Putamen (tissue), 1 donor: ENCODE data around the gene KRTCAP2.

Source experiments
- DNase-seq: peaks from one replicate; pipeline ENCODE4 v3.0.0-alpha.2; 2016; ENCODE audit warnings: low spot score

Gene KRTCAP2

GRCh38 chr1:155183775-155184221, 10.7 kb upstream of the KRTCAP2 start:
- no peak for DNase-seq

DNA sequence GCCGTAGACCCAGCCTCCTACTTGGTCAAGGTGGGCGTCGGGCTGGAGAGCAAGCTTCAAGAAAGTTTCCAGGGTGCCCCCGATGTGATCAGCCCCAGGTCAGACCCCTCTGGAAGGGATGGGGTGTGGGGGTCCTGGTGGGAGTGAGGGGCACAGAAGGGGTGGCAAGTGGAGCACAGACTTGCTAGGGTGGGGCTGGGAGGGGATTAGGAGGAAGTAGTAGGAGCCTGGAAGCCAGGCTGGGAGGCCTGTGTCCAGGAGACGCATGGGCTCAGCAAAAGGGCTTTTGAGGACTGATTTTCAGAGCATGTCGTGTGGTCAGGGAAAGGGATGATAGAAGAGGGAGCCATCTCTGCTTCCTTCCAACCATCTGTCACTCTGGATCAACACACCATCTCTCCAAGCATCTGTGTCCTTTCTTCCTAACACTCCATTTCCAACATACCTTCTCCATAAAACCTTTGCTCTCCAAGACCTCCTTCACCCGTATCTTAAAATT, 9.0 kb upstream of the KRTCAP2 start:
- no peak for DNase-seq

GRCh38 chr1:155181371-155182051, 8.4 kb upstream of the KRTCAP2 start:
- no peak for DNase-seq

DNA sequence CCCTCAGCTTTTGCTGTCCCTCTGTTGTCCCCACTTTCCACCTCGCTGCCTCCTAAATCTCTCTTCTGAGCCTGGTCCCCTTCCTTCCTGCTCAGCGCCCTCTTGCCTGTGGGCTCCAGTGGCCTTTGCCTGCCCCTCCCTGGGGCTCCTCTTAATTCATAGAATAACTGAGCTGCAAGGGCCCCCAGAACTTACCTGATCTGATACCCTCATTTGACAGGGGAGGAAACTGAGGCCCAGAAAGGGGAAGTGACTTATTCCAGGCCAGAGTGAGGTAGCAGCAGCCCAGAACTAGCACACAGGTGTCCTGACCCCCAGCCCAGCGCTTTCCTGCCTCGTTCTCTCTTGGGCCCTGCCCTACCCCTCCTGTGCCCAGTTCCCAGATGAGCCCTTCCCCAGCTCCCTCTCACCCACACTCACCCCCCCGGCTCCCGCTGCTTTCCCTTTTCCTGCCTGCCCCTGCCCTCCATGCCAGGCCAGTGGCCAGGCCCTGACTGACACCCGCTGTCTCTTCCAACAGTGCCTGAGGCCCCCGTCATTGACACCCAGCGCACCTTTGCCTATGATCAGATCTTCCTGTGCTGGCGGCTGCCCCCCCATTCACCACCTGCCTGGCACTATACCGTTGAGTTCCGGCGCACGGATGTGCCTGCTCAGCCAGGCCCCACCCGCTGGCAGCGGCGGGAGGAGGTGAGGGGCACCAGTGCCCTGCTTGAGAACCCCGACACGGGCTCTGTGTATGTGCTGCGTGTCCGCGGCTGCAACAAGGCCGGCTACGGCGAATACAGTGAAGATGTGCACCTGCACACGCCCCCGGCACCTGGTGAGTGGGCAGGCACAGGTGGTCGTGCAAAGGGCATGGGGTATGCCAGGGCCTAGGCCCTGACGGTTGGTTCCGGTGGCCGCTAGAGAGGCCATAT, 6.3 kb upstream of the KRTCAP2 start:
- DNase-seq: no peak

GRCh38 chr1:155178441-155179111, 5.5 kb upstream of the KRTCAP2 start:
- DNase-seq: no peak

GRCh38 chr1:155177918-155178281, 4.8 kb upstream of the KRTCAP2 start:
- DNase-seq: no peak

DNA sequence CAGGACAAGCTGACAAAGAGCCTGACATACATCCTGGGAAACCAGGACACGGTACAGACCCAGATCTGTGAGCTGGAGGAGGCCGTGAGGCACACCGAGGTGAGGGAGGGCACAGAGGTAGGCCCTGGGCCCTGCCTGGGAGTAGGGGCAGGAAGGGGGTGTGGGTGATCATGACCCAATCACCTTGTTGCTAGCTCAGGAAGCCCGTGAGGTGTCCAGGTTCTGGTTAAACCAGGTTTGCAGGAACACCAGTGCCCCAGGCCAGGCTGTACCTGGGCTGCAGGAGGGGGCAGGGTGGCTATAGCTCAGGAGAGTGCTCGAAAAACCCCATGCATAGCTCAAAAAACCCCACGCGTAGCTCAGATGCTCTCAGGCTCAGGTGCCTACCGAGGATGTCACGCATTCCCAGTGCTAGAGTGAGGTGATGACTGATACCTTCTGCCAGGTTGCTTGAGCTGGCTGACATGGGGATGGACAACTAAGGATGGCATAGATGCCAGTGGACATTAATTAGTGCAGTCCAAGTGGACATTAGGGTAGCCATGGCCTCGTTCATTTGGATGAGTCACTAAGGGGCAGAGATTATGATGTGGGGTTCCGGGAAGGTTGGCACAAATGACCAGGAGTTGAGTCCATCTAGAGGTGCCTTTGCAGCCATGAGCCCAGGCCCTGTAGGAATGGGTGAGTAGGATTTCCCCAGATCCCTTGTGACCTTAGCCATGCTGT, 4.3 kb upstream of the KRTCAP2 start:
- DNase-seq: no peak

- peak; percentile 76 for DNase-seq
Observed at GRCh38 chr1:155176544-155177071, 3.5 kb upstream of the KRTCAP2 start.

- DNase-seq: no peak
Observed at GRCh38 chr1:155175927-155176371, 2.8 kb upstream of the KRTCAP2 start.

DNA sequence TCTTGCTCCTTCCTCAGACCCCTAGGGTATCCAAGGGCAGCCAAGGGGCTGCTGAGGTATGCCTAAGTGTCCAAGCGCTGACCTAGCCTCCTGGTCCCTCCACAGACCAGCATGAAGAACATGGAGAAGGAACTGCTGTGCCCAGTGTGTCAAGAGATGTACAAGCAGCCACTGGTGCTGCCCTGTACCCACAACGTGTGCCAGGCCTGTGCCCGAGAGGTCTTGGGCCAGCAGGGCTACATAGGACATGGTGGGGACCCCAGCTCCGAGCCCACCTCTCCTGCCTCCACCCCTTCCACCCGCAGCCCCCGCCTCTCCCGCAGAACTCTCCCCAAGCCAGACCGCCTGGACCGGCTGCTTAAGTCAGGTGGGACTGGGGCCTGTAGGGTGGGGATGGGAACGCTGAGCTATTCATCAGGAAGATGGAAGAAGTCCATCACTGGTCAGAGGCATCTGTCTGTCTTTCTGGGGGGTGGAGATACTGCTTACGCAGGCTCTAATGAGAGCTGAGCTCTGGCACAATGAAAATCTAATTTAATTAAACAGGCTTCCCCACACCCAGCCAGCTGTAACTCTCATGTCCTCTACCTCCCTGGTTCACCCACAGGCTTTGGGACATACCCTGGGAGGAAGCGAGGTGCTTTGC, 2.3 kb upstream of the KRTCAP2 start:
- DNase-seq: no peak

DNA sequence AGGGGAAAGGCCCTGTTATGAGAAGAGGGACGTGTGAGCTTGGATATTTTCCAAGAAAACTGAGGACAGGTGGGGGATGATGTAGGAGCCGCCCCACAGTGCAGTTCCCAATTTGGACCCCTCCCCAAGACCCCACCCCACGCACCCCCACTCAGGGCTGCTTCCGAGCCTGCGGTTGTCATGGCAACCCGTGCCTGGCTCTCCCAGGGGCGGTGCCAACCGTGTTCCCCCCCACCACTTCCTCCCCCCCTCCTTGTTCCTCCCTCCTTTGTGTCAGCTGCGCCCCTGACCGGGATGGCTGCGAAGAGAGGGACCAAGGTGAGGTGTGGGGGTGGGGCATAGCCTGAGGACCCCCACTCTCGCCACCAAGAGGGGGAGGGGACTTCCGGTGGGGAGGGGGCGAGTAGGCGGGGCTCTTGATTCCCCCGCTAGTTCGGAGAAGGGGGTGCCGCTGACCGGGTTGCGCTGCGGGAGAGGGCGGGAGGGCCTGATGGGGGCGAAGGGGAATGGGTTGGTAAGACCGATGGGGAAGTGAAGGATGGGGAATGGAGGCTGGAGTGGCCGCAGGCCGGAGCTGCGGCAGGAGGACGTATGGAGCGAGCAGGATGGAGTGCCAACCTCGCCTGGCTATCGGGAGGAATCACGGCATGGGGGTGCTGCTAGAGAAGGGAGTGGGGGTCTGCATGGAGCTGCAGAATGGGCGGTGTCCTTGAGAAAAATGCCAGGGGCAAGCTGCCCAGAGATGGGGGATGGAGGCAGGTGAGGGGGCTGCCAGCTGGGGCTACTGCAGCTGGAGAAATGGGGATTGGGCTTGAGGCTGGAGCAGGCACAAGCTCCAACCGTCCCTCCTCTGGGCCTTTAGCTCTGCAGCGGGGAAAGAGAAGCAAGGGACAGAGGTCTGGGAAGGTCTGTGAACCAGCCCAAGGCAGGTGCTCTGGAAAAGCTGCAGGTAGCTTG, 1.5 kb upstream of the KRTCAP2 start:
- DNase-seq: peak; percentile 55

DNA sequence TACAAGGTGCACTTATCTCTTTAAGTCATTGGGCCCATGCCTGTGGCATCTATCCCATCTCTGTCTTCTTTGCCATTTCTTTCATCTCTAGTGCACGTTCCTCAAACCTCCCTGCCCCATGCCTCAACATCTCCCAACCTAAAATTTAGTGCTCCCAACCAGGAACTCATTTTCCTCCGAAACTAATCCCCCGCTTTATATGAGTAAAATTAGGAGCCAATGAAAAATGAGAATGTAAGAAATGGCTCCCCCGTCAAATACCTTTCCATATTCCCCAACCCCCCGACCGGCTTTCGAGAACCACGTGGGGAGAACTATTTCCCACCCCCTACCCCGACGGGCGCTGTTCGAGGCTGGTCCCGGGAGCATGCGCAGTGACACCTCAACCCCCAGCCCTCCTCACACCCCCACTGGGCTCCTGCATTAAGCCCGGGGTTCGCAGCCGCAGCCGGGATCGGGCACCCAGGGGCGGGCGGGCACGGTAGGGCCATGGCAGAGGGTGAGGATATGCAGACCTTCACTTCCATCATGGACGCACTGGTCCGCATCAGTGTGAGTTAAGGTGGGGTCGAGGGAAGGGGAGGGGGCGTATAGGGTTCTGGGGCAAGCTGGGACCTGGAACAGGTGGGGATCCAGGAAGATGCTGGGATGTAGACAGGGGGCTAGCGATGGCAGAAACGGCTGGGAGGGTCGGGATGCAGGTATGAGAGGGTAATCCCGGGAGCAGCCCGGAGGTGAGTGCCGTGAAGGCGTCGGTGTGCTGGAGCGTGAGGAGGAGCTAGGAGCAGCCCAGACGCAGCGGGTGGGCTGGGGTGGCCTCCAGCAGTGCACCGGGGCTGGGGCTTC, 597 bp upstream of the KRTCAP2 start, which contains the start of gene TRIM46:
Gene TRIM46 (plus strand): TSS at position 372 of the 846 bp plus-strand sequence. CDS start 118 bp downstream, at position 490.
- DNase-seq: peak; percentile 83

GRCh38 chr1:155171836-155172731, 1.0 kb downstream of the KRTCAP2 start:
- no peak for DNase-seq

DNA sequence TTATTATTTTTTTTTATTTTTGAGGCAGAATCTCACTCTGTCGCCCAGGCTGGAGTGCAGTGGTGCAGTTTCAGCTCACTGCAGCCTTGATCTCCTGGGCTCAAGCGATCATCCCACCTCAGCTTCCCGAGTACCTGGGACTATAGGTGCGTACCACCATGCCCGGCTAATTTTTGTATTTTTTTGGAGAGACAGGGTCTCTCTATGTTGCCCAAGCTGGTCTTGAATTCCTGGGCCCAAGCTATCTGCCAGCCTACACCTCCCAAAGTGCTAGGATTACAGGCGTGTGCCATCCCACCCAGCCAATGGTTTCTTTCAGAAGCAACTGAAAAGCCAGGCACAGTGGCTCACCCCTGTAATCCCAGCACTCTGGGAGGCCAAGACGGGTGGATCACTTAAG, 2.3 kb downstream of the KRTCAP2 start:
- no peak for DNase-seq

DNA sequence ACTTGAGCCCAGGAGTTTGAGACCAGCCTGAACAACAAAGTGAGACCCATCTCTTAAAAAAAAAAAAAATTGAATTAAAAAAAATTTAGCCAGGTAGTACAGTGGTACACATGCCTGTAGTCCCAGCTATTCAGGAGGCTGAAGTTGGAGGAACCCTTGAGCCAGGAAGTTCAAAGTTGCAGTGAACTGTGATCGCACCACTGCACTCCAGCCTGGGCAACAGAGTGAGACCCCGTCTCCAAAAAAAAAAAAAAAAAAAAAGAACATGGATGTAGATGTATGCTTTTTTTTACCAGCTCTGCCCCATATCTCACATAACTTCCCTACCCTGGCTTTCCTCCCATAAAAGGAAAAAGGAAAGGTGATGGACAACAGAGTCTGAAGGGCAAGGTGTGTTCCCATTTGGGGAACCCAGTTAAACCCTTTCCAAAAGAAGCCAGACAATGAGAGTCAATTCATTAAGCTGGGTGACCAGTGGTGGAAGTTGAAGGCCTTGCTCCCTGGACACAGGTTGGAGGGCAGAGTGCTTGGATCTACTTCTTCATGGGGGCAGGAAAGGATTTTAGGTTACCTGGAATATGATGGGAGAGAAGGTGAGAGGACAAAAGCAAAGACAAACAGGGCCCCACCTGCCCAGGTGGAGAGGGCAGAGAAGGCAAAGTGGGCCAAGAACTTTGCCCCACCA, 2.9 kb downstream of the KRTCAP2 start:
- no peak for DNase-seq

GRCh38 chr1:155169541-155169940, 3.6 kb downstream of the KRTCAP2 start:
- DNase-seq: no peak
